Measurements from ENCODE around the gene TRMT13.

Gene TRMT13

GRCh38 chr1:100132566-100133477 lies at the start of gene TRMT13, which contains the start of gene SASS6:
TSS of gene TRMT13 (plus strand) at chr1:100133163. CDS start at chr1:100133169, 6 bp downstream.
TSS of gene SASS6 (minus strand) at chr1:100132930. CDS start at chr1:100132814, 116 bp downstream.
- DNase-seq: peak; percentile 91

GRCh38 chr1:100087396-100087795 lies 45.6 kb upstream of the TRMT13 start:
- DNase-seq: no peak

GRCh38 chr1:100089082-100089481 lies 43.9 kb upstream of the TRMT13 start:
- DNase-seq: no peak

- DNase-seq: no peak
Observed at GRCh38 chr1:100090471-100090870, 42.5 kb upstream of the TRMT13 start.

- DNase-seq: no peak
Observed at GRCh38 chr1:100100202-100100601, 32.8 kb upstream of the TRMT13 start.

- no peak for DNase-seq
Observed at GRCh38 chr1:100101564-100101963, 31.4 kb upstream of the TRMT13 start.

GRCh38 chr1:100107696-100108095 lies 25.3 kb upstream of the TRMT13 start:
- no peak for DNase-seq

GRCh38 chr1:100109554-100110066 lies 23.4 kb upstream of the TRMT13 start:
- no peak for DNase-seq

- DNase-seq: no peak
Observed at GRCh38 chr1:100115524-100115923, 17.4 kb upstream of the TRMT13 start.

GRCh38 chr1:100122177-100122576 lies 10.8 kb upstream of the TRMT13 start:
- no peak for DNase-seq

GRCh38 chr1:100127226-100127625 lies 5.7 kb upstream of the TRMT13 start:
- DNase-seq: no peak

- DNase-seq: no peak
Observed at GRCh38 chr1:100130552-100131077, 2.3 kb upstream of the TRMT13 start.

GRCh38 chr1:100131623-100132022 lies 1.3 kb upstream of the TRMT13 start:
- no peak for DNase-seq

- no peak for DNase-seq
Observed at GRCh38 chr1:100134872-100135271, 1.9 kb downstream of the TRMT13 start.

- no peak for DNase-seq
Observed at GRCh38 chr1:100137602-100138001, 4.6 kb downstream of the TRMT13 start.

GRCh38 chr1:100141192-100141591 lies 8.2 kb downstream of the TRMT13 start:
- DNase-seq: no peak

GRCh38 chr1:100142343-100142742 lies 9.4 kb downstream of the TRMT13 start:
- DNase-seq: no peak

GRCh38 chr1:100145116-100145515 lies 12.2 kb downstream of the TRMT13 start:
- DNase-seq: no peak

GRCh38 chr1:100146958-100147357 lies 14.0 kb downstream of the TRMT13 start:
- no peak for DNase-seq

GRCh38 chr1:100147875-100148274 lies 14.9 kb downstream of the TRMT13 start:
- DNase-seq: no peak

- no peak for DNase-seq
Observed at GRCh38 chr1:100151679-100152078, 18.7 kb downstream of the TRMT13 start.

- DNase-seq: no peak
Observed at GRCh38 chr1:100152271-100152670, 19.3 kb downstream of the TRMT13 start.

GRCh38 chr1:100162881-100163280 lies 29.9 kb downstream of the TRMT13 start:
- no peak for DNase-seq

- DNase-seq: no peak
Observed at GRCh38 chr1:100164216-100164615, 31.3 kb downstream of the TRMT13 start.
